NCI-H187 treated with DMSO at 0.1 percent for 48 hours (cell line): ENCODE data around the gene IGFL1.
"Not testable (repeated sequence)": the region's sequence is repeated elsewhere in the genome, so short reads cannot be mapped to it uniquely, and the experiment has no call there.

ENCODE experiments used
- DNase-seq: peaks from one replicate; lab custom pipeline; 2025; lab: John Stamatoyannopoulos, UW

Gene IGFL1

GRCh38 chr19:46229442-46229841 lies at the start of gene IGFL1:
Gene IGFL1 (plus strand): TSS chr19:46229742. CDS start chr19:46229775, 33 bp downstream.
- DNase-seq: no peak

GRCh38 chr19:46180701-46181387 lies 48.7 kb upstream of the IGFL1 start:
- no peak for DNase-seq

GRCh38 chr19:46181388-46181779 lies 48.2 kb upstream of the IGFL1 start:
- no peak for DNase-seq

- DNase-seq: no peak
Measured at GRCh38 chr19:46182476-46182875, 47.1 kb upstream of the IGFL1 start.

GRCh38 chr19:46184775-46185710 lies 44.5 kb upstream of the IGFL1 start:
- DNase-seq: not testable (repeated sequence)

GRCh38 chr19:46186101-46186716 lies 43.3 kb upstream of the IGFL1 start:
- no peak for DNase-seq

- DNase-seq: no peak
Measured at GRCh38 chr19:46186717-46187101, 42.8 kb upstream of the IGFL1 start.

GRCh38 chr19:46189971-46190888 lies 39.3 kb upstream of the IGFL1 start:
- DNase-seq: no peak

GRCh38 chr19:46191356-46191755 lies 38.2 kb upstream of the IGFL1 start:
- DNase-seq: no peak

- DNase-seq: no peak
Measured at GRCh38 chr19:46191972-46192371, 37.6 kb upstream of the IGFL1 start.

GRCh38 chr19:46192626-46192991 lies 36.9 kb upstream of the IGFL1 start:
- not testable (repeated sequence) for DNase-seq

- no peak for DNase-seq
Measured at GRCh38 chr19:46192992-46193650, 36.4 kb upstream of the IGFL1 start.

GRCh38 chr19:46193678-46194077 lies 35.9 kb upstream of the IGFL1 start:
- DNase-seq: no peak

- no peak for DNase-seq
Measured at GRCh38 chr19:46195104-46195503, 34.4 kb upstream of the IGFL1 start.

- DNase-seq: not testable (repeated sequence)
Measured at GRCh38 chr19:46195919-46196318, 33.6 kb upstream of the IGFL1 start.

GRCh38 chr19:46196410-46197124 lies 33.0 kb upstream of the IGFL1 start:
- DNase-seq: no peak

GRCh38 chr19:46197314-46198070 lies 32.0 kb upstream of the IGFL1 start:
- no peak for DNase-seq

GRCh38 chr19:46198756-46199155 lies 30.8 kb upstream of the IGFL1 start:
- no peak for DNase-seq

GRCh38 chr19:46201454-46202310 lies 27.9 kb upstream of the IGFL1 start:
- no peak for DNase-seq
